ENCODE data around the gene TCF3. TPM values are rescaled to one million over a fixed set of nuclear protein-coding genes. Genes with fewer than 3 reads are reported as not detected.

Gene TCF3
- total and polyA plus RNA-seq, 10 of the 15 experiments (the other 5 are each of a cell fraction or from before 2014, with no cell fraction given), result 6.7 to 282 (median 70.7) TPM

DNA sequence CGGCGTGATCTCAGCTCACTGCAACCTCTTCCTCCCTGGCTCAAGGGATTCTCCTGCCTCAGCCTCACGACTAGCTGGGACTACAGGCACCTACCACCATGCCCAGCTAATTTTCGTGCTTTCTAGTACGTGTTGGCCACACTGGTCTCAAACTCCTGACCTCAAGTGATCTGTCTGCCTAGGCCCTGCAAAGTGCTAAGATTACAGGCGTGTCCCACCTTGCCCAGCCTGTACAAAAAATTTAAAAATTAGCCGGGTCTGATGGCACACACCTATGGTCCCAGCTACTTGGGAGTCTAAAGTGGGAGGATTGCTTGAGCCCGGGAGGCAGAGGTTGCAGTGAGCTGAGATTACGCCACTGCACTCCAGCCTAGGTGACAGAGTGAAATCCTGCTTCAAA lies 79.6 kb downstream of the TCF3 start:
- Histone ChIP-seq H3K9me3 (replicated peaks; ENCODE audit: control insufficient read depth, insufficient read depth, low read length) (no peaks in the 10 kb centered on the region), H3K36me3 (ENCODE audit: control insufficient read depth in 2 of 2, insufficient read depth in 2 of 2, low read length in 1 of 2) (no peaks in the 10 kb centered on the region), H3K9ac (ENCODE audit: control insufficient read depth, insufficient read depth, low read length) (no peak overlapping the region), H2AFZ (ENCODE audit: control insufficient read depth, low read depth, low read length) (no peak overlapping the region), H4K20me1 (ENCODE audit: control insufficient read depth, insufficient read depth) (no peaks in the 10 kb centered on the region), H3K79me2 (ENCODE audit: control insufficient read depth, insufficient read depth, low read length) (no peaks in the 10 kb centered on the region), H3K4me2 (ENCODE audit: control insufficient read depth, insufficient read depth) (no peak overlapping the region), H3K27me3 (replicated peaks in 1 of 2; ENCODE audit: control insufficient read depth in 2 of 2, insufficient read depth in 2 of 2, low read length in 1 of 2) (no peaks in the 10 kb centered on the region), H3K4me3 (no peak overlapping the region), H3K27ac (ENCODE audit: control insufficient read depth, insufficient read depth) (no peak overlapping the region), H3K4me1 (ENCODE audit: control insufficient read depth, insufficient read depth, low read length) (no peaks in the 10 kb centered on the region)
- FAIRE-seq (no peak), ATAC-seq (no peak), DNase-seq (ENCODE audit: low read depth, low spot score) (no peak)
- 61% methylated on average over 8 of the region's 9 CpGs for WGBS (ENCODE audit: insufficient coverage, insufficient replicate concordance, low lambda C conversion rate, missing lambda C conversion rate)
- in situ Hi-C loops (cut with MboI), result no loop called here
- TF ChIP-seq, protein P1, sequence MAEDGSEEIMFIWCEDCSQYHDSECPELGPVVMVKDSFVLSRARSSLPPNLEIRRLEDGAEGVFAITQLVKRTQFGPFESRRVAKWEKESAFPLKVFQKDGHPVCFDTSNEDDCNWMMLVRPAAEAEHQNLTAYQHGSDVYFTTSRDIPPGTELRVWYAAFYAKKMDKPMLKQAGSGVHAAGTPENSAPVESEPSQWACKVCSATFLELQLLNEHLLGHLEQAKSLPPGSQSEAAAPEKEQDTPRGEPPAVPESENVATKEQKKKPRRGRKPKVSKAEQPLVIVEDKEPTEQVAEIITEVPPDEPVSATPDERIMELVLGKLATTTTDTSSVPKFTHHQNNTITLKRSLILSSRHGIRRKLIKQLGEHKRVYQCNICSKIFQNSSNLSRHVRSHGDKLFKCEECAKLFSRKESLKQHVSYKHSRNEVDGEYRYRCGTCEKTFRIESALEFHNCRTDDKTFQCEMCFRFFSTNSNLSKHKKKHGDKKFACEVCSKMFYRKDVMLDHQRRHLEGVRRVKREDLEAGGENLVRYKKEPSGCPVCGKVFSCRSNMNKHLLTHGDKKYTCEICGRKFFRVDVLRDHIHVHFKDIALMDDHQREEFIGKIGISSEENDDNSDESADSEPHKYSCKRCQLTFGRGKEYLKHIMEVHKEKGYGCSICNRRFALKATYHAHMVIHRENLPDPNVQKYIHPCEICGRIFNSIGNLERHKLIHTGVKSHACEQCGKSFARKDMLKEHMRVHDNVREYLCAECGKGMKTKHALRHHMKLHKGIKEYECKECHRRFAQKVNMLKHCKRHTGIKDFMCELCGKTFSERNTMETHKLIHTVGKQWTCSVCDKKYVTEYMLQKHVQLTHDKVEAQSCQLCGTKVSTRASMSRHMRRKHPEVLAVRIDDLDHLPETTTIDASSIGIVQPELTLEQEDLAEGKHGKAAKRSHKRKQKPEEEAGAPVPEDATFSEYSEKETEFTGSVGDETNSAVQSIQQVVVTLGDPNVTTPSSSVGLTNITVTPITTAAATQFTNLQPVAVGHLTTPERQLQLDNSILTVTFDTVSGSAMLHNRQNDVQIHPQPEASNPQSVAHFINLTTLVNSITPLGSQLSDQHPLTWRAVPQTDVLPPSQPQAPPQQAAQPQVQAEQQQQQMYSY (CRISPR knock-in tag; IDR thresholded peaks at IDR 0.05), result no peak
- TF ChIP-seq RAD21 (IDR thresholded peaks at IDR 0.05; ENCODE audit: insufficient read depth, low read depth, low read length), result no peak
- no peak for TF ChIP-seq NR2C1 (IDR thresholded peaks at IDR 0.05)
- no peak for TF ChIP-seq HDAC6 (IDR thresholded peaks at IDR 0.05; ENCODE audit: unreplicated experiment)
- TF ChIP-seq, protein P2, sequence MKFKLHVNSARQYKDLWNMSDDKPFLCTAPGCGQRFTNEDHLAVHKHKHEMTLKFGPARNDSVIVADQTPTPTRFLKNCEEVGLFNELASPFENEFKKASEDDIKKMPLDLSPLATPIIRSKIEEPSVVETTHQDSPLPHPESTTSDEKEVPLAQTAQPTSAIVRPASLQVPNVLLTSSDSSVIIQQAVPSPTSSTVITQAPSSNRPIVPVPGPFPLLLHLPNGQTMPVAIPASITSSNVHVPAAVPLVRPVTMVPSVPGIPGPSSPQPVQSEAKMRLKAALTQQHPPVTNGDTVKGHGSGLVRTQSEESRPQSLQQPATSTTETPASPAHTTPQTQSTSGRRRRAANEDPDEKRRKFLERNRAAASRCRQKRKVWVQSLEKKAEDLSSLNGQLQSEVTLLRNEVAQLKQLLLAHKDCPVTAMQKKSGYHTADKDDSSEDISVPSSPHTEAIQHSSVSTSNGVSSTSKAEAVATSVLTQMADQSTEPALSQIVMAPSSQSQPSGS (IDR thresholded peaks at IDR 0.05; ENCODE audit: low read length), result no peak
- TF ChIP-seq, protein P3, sequence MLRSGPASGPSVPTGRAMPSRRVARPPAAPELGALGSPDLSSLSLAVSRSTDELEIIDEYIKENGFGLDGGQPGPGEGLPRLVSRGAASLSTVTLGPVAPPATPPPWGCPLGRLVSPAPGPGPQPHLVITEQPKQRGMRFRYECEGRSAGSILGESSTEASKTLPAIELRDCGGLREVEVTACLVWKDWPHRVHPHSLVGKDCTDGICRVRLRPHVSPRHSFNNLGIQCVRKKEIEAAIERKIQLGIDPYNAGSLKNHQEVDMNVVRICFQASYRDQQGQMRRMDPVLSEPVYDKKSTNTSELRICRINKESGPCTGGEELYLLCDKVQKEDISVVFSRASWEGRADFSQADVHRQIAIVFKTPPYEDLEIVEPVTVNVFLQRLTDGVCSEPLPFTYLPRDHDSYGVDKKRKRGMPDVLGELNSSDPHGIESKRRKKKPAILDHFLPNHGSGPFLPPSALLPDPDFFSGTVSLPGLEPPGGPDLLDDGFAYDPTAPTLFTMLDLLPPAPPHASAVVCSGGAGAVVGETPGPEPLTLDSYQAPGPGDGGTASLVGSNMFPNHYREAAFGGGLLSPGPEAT (IDR thresholded peaks at IDR 0.05; ENCODE audit: low read depth), result no peak
- ChIA-PET CTCF (interaction anchor here (0.8 kb wide), 1 partner anchor 18 kb away, joined by 3 read pairs; no protein-coding TSS in a partner anchor), RAD21 (ENCODE audit: unreplicated experiment) (no interaction called here), SMC1A (ENCODE audit: uncharacterized antibody, unreplicated experiment) (no interaction called here), POLR2A (no interaction called here)
- intact Hi-C loops (cut with micrococcal nuclease; ENCODE audit: unreplicated experiment), result no loop called here
- no TSS peak for BruUV-seq (replicated peaks)

Measured in GM12878 (cell line).